HAP-1 (cell line): ENCODE data around the gene TXNDC11.
A peak's percentile ranks its signal among the peaks of the same experiment; 100 is the strongest.

ENCODE experiments used
- DNase-seq, 2 experiments: peaks; one replicate each; pipeline ENCODE4 v3.0.0-alpha.2; 2016 to 2020; ENCODE audit warnings: low spot score in 2 of 2
- H3K27me3 ChIP-seq: fragments of 250-450 bp; sonication (Bioruptor Pico); 2 replicates; pipeline ENCODE4 v1.5.1; 2020; ENCODE audit warnings: low read depth, mild to moderate bottlenecking, moderate library complexity
- H3K36me3 ChIP-seq: fragments of 250-450 bp; sonication (Bioruptor Pico); replicated peaks from 2 replicates; pipeline ENCODE4 v1.5.1; 2020; ENCODE audit warnings: mild to moderate bottlenecking
- H3K4me1 ChIP-seq: fragments of 250-450 bp; sonication (Bioruptor Pico); 2 replicates; pipeline ENCODE4 v1.5.1; 2020; ENCODE audit warnings: mild to moderate bottlenecking
- H3K4me3 ChIP-seq: fragments of 250-450 bp; sonication (Bioruptor Pico); 2 replicates; pipeline ENCODE4 v1.5.1; 2020; ENCODE audit warnings: mild to moderate bottlenecking, moderate library complexity
- H3K9me3 ChIP-seq: fragments of 250-450 bp; sonication (Bioruptor Pico); 2 replicates; pipeline ENCODE4 v1.5.1; 2020; ENCODE audit warnings: mild to moderate bottlenecking, moderate library complexity
- in situ Hi-C: fragments of 300-500 bp; cut with MboI; formaldehyde crosslinking; loops from 3 replicates; pipeline ENCODE4 v1.14.3; 2020; ENCODE audit warnings: low sequenced_read_pairs, inconsistent platforms, mixed read lengths

Gene TXNDC11

DNA sequence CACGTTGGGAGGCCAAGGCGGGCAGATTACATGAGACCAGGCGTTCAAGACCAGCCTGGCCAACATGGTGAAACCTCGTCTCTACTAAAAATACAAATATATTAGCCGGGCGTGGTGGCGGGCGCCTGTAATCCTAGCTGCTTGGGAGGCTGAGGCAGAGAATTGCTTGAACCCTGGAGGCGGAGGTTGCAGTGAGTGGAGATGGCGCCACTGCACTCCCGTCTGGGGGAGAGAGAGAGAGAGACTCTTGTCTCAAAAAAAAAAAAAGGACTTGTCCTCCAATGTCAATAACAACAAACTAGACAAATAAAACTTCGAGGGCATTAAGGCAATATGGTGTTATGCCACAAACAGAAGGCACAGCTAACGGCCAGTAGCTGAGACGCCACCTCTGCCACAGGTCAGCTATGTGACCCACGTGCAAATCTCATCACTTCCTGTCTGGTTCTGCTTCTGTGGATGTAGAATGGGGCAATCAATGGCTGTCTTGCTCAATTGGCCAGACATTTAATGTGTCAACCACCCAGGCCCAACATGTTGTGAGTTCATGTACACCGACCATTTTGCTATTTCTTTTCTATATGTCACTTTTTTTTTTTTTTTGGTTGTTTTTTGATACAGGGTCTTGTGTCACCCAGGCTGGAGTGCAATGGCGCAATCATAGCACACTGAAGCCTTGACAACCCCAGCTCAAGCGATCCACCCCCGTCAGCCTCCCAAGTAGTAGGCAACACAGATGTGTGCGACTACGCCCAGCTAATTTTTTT, 834 bp upstream of the TXNDC11 start:
- DNase-seq, result no peak
- in situ Hi-C loops, result no loop called here
- Histone ChIP-seq H3K9me3 (no peaks in the 10 kb centered on the region), H3K27me3 (no peaks in the 10 kb centered on the region), H3K4me3 (peak overlapping the region; percentile 79), H3K36me3 (peaks cover 1% of the 10 kb centered on the region), H3K4me1 (peaks cover 18% of the 10 kb centered on the region)

DNA sequence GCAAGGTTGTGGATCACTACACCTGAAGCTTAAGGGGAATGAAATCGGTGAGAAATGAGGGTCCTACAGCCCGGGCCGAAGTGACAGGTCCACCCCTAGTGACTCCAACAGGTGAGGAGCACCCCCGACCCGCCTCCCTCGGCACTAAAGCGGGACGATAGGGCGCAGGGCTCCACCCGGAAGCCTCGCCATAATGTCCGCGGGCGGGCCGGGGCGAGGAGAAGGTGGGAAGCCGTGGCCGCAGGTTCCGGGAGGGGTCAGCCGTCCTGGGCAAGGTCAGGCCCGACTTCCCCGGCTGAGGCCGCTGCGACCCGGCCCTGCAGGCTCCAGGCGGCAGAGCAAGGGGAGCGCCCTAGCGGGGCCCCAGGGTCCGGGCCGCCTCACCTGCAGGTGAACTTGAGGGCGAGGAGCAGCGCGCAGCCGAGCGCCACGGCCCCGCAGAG, 543 bp downstream of the TXNDC11 start:
- Histone ChIP-seq H3K9me3 (no peaks in the 10 kb centered on the region), H3K4me1 (peaks cover 18% of the 10 kb centered on the region), H3K27me3 (no peaks in the 10 kb centered on the region), H3K36me3 (no peaks in the 10 kb centered on the region; the same call in 1 of the 2 replicates), H3K4me3 (peak overlapping the region; percentile 79)
- peak in 1 of 2 experiments; percentile 49 for DNase-seq
- in situ Hi-C loops, result no loop called here

DNA sequence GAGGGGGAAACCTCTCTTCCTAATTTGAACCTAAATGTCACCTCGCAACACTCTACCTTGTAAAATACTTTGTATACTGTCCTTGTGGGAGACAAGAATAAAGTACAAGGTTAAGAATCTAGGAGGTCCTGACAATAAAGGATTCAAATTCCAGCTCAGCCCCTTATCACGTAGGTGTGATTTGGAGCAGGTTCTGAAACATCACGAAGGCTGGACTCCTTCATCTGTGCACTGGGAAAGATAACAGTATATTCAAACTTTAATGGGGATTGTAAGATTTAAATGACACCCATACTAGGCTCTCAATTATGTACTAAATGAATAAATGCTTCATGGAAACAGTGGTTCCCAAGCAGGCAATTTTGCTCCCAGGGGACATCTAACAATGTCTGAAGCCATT, 2.1 kb downstream of the TXNDC11 start:
- in situ Hi-C loops, result no loop called here
- H3K27me3 ChIP-seq, result no peaks in the 10 kb centered on the region
- peaks cover 18% of the 10 kb centered on the region for H3K4me1 ChIP-seq
- peaks cover 9% of the 10 kb centered on the region for H3K36me3 ChIP-seq
- peak; percentile 40 to 50 for DNase-seq
- H3K4me3 ChIP-seq, result peak overlapping the region; percentile 79
- no peaks in the 10 kb centered on the region for H3K9me3 ChIP-seq

DNA sequence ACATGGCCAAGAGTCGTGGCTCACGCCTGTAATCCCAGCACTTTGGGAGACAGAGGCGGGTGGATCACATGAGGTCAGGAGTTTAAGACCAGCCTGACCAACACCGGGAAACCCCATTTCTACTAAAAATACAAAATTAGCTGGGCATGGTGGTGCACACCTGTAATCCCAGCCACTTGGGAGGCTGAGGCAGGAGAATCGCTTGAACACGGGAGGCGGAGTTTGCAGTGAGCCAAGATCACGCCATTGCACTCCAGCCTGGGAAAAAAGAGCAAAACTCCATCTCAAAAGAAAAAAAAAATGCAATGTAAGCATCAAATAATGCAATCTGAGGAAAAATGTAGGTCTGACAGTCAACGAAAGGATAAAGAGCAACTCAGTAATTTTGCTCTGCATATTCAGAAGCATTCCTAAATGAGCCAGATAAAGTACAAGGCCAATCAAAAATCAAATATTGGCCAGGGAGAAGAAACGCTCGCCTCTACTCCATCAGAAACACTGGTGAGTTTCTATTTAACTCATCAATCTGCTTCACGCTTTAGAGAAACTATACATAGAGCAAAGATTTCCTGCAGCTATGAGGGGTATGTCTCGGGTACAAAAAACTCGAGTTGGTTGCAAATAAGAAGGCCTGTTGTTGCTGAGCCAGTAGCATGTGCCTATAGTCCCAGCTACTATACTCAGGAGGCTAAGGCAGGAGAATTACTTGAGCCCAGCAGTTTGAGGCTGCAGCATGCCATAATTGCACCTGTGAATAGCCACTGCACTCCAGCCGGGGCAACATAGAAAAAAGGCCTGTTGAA, 3.7 kb downstream of the TXNDC11 start:
- no peaks in the 10 kb centered on the region for H3K27me3 ChIP-seq
- DNase-seq, result no peak
- H3K4me3 ChIP-seq, result no peak overlapping the region
- peaks cover 26% of the 10 kb centered on the region for H3K36me3 ChIP-seq
- in situ Hi-C loops, result no loop called here
- no peaks in the 10 kb centered on the region for H3K9me3 ChIP-seq
- H3K4me1 ChIP-seq, result peaks cover 18% of the 10 kb centered on the region

DNA sequence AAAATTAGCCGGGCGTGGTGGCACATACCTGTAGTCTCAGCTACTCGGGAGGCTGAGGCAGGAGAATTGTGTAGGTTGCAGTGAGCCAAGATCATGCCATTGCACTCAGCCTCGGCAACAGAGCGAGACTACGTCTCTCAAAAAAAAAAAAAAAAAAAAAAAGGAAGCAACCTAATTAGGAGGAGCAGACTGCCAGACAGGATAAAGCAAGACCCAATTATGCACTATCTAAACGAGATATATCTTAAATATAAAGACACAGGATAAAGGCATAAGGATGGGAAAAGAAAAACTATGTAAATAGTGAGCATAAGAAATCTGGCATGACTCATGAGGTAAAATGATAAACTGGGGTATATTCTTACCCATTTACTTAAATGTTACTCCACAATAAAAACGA, 4.9 kb downstream of the TXNDC11 start:
- Histone ChIP-seq H3K4me3 (no peak overlapping the region), H3K27me3 (no peaks in the 10 kb centered on the region), H3K36me3 (peaks cover 36% of the 10 kb centered on the region), H3K9me3 (no peaks in the 10 kb centered on the region), H3K4me1 (peaks cover 12% of the 10 kb centered on the region)
- in situ Hi-C loops, result no loop called here
- no peak for DNase-seq

DNA sequence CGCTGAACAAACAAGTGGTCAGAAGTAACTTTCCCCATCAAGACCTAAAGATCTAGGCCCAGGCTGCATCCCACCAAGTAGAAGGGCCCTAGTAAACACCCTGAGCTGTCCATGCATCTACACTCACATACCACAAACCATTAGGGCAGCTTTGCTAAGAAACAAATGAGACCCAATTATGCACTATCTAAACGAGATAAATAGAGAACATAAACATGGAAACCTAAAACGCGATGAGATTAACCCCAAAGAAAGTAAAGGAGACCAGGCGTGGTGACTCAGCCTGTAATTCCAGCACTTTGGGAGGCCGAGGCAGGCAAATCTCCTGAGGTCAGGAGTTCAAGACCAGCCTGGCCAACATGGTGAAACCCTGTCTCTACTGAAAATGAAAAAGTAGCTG, 5.8 kb downstream of the TXNDC11 start:
- H3K4me1 ChIP-seq, result peaks cover 12% of the 10 kb centered on the region
- H3K4me3 ChIP-seq, result no peak overlapping the region
- in situ Hi-C loops, result no loop called here
- H3K9me3 ChIP-seq, result no peaks in the 10 kb centered on the region
- H3K27me3 ChIP-seq, result no peaks in the 10 kb centered on the region
- DNase-seq, result no peak
- H3K36me3 ChIP-seq, result peaks cover 44% of the 10 kb centered on the region

DNA sequence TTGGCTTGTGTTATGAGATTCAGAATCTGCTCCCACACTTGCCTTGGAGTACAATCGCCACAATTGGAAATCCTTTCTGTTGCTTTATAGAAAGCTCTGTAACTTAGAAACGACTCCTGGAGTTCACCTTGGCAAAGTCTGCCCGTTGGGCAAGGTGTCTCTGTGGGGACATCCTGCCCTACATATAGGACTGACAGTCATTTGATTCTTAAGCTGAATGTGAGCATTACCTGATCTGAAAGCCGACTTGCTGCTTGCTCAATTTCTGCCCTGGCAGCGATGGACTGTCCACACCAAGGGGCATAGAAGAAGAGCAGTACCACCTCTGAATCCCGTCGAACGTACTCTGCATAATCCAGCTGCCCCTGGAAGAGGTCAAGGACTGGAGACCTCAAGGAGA, 6.9 kb downstream of the TXNDC11 start:
- H3K36me3 ChIP-seq, result peaks cover 51% of the 10 kb centered on the region
- H3K4me3 ChIP-seq, result no peak overlapping the region
- H3K4me1 ChIP-seq, result peaks cover 8% of the 10 kb centered on the region
- no peak for DNase-seq
- no peaks in the 10 kb centered on the region for H3K27me3 ChIP-seq
- no peaks in the 10 kb centered on the region for H3K9me3 ChIP-seq
- in situ Hi-C loops, result no loop called here

DNA sequence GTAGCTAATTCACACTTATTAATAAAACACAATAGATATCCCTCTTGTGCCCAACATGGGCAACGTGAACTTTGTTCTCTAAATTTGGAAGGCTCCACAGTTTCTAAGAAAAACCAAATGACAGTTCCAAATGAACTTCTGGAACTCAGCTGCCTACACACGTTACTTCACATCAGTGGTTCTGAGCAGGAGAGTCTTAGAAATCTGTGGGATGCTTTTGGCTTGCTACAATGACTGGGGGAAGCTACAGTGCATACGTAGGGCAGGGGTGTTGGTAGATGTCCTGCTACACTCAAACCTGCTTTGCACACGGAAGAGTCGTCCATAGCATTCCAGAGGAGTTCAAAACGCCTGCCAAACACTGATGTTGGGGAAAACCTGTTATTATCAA, 8.0 kb downstream of the TXNDC11 start:
- DNase-seq, result no peak
- H3K4me1 ChIP-seq, result no peaks in the 10 kb centered on the region
- no peaks in the 10 kb centered on the region for H3K27me3 ChIP-seq
- H3K36me3 ChIP-seq, result peaks cover 51% of the 10 kb centered on the region
- H3K9me3 ChIP-seq, result no peaks in the 10 kb centered on the region
- in situ Hi-C loops, result no loop called here
- H3K4me3 ChIP-seq, result no peak overlapping the region

DNA sequence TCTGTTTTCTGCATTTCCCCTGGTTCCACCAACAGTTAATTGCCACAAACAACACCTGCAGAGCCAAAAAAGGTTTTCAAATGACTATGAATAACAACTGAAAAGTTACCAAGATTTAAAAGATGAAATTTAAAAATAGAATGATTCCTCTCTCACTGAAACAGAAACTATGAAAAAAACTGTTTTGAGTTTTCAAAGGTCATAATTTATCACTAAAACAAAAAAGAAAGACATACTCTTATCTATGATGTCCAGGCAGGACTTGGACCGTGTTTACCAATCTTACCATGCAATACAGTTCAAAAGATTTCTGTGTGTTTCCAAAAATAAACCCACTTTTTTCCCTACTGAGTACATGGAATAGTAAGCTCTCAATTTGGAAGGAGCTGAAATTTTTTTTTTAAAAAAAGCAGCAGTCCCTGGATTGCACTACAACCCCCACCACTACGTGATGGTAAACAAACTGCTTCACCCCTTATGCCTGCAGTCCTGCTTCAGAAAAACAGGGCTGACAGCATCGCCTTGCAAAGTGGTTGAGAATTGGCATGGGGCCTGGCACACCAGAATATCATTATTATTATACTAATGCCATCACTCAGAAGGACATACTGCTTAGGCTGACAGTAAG, 8.5 kb downstream of the TXNDC11 start:
- Histone ChIP-seq H3K4me1 (no peaks in the 10 kb centered on the region), H3K36me3 (peaks cover 56% of the 10 kb centered on the region), H3K4me3 (no peak overlapping the region), H3K9me3 (no peaks in the 10 kb centered on the region), H3K27me3 (no peaks in the 10 kb centered on the region)
- no peak for DNase-seq
- in situ Hi-C loops, result no loop called here

DNA sequence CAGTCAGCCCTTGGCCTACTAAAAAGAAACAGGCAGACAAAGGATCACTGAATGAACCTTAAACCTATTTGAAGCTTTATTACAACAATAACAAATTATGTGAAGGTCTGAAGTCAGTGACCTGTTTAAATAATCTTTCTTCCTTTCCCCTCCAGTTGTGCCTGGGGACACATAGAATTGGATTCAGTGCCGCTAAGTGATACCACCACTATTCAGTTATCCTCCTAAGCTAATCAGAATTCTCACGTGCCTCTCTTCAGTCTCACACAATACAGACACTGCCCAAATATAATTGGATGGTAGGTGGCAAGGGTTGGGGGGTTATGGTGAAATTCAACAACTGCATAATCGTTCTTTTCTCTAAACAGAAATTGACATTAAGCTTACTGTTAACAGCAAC, 11.4 kb downstream of the TXNDC11 start:
- peaks cover 61% of the 10 kb centered on the region for H3K36me3 ChIP-seq

DNA sequence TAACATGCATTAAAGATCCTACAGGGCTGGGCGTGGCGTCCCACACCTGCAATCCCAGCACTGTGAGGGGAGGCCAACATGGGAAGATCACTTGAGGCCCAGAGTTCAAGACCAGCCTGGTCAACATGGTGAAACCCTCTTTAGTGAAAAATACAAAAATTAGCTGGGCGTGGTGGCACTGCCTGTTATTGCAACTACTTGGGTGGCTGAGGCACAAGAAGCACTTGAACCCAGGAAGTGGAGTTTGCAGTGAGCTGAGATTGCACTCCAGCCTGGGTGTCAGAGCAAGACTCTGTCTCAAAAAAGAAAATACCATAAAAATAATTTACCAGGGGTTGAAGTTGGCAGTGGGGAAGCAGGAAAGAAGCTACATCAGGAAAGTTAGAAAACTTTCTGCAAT, 12.9 kb downstream of the TXNDC11 start:
- Histone ChIP-seq H3K4me1 (no peaks in the 10 kb centered on the region), H3K36me3 (peaks cover 55% of the 10 kb centered on the region), H3K4me3 (no peak overlapping the region), H3K9me3 (no peaks in the 10 kb centered on the region), H3K27me3 (no peaks in the 10 kb centered on the region)
- no peak for DNase-seq
- in situ Hi-C loops, result no loop called here

More for the DNA sequence above, 11.4 kb downstream of the TXNDC11 start:
- Histone ChIP-seq H3K9me3 (no peaks in the 10 kb centered on the region), H3K27me3 (no peaks in the 10 kb centered on the region), H3K4me3 (no peak overlapping the region), H3K4me1 (no peaks in the 10 kb centered on the region)
- DNase-seq, result no peak
- in situ Hi-C loops, result no loop called here

DNA sequence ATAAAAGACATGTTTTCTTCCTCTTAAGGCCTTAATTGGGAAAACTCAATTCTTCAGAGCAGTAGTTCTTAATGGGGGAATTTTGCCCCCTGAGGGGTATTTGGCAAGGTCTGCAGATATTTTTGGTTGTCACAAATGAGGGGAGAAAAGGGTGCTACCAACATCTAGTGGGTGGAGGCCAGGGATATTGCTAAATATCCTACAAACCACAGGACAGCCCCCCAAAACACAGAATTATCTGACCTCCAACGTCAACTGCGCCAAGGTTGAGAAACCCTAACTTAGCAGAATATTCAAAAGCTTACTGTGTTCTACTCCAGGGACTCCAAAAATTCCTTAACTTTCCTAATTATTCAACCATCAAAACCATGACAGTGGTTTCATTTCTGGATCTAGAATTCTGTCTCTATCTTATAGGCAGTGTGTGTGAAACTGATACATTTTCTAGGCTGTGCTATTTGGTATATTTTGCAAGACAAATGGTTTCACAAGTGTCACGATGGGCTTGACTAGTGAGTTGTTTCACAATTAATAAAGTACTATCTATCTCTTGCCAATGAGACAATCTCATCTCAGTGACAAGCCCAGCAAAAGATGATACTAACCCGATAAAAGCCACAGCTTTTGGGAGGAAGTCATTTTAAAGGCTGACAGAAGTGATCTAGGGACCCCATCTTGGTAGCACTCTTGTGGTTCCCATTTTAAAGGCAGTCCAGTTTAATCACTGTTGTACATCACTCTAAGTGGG, 14.7 kb downstream of the TXNDC11 start:
- Histone ChIP-seq H3K4me3 (no peak overlapping the region), H3K27me3 (no peaks in the 10 kb centered on the region), H3K36me3 (peaks cover 42% of the 10 kb centered on the region), H3K9me3 (no peaks in the 10 kb centered on the region), H3K4me1 (no peaks in the 10 kb centered on the region)
- no peak for DNase-seq
- in situ Hi-C loops, result no loop called here

DNA sequence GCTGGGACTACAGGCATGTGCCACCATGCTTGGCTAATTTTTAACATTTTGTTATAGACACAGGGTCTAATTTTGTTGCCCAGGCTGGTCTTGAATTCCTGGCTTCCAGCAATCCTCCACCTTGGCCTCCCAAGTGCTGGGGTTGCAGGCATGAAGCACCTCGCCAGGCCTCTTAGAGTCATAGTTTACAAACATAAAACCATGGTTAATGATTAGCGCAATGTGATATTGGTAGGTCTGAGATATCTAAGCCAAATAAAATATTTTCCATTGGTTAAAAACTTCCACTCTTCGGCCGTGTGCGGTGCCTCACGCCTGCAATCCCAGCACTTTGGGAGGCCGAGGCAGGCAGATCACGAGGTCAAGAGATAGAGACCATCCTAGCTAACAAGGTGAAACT, 16.6 kb downstream of the TXNDC11 start:
- DNase-seq, result no peak
- Histone ChIP-seq H3K4me3 (no peak overlapping the region), H3K27me3 (no peaks in the 10 kb centered on the region), H3K4me1 (no peaks in the 10 kb centered on the region), H3K9me3 (no peaks in the 10 kb centered on the region), H3K36me3 (peaks cover 37% of the 10 kb centered on the region)
- in situ Hi-C loops, result no loop called here
